ENCODE measurements around the gene ELAVL2. TPM values are rescaled to one million over a fixed set of nuclear protein-coding genes. Genes with fewer than 3 reads are reported as not detected.

Gene ELAVL2
- total RNA-seq, 1 experiment from 2014 or later: 16.8 TPM

DNA sequence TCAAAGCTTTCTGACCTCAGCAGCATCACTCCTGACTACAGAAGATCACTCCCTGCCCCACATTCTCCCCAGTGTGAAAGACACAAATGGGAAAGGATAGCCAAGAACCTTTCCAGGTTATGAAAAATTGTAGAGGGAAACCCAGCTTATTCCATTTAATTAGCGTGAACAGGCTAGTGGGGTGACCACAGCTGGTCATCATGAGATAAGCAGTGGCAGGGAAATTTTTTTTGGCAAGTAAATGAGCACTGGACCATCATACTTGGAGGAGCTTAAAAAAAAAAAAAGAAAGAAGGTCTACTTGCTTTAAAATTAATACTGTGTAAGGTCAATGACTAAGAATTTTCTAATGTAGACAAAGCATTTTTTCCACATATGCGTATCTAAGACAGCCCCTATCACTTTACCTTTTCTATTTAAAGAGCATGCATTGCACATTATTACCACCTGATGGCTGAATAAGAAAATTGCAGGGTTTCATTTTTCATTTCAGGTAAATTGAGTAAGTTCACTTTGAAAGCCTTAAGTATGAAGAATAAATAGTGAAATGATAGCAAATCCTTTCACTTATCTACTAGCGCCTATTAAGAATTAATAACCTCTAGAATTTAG is 123.6 kb downstream of the ELAVL2 start:
- Histone ChIP-seq H3K4me1 (ENCODE audit: insufficient read depth, low read length) (peaks cover 2% of the 10 kb centered on the region; the same call in 1 of the 2 replicates), H2BK5ac (ENCODE audit: insufficient read length, low read length) (no peak overlapping the region), H3K79me1 (ENCODE audit: insufficient read depth, low read depth, low read length, poor library complexity, severe bottlenecking) (peaks cover 2% of the 10 kb centered on the region), H2BK20ac (ENCODE audit: low read depth, low read length, poor library complexity, severe bottlenecking) (no peak overlapping the region), H3K27ac (ENCODE audit: insufficient read length, low read depth, low read length) (no peak overlapping the region), H3K18ac (ENCODE audit: insufficient read length, low read depth, low read length) (no peak overlapping the region), H3K9ac (ENCODE audit: extremely low read depth, insufficient read length, low read length) (no peak overlapping the region), H2AFZ (ENCODE audit: low read length) (no peak overlapping the region), H3K27me3 (ENCODE audit: insufficient read depth, low read length) (no peaks in the 10 kb centered on the region), H3K4me2 (ENCODE audit: insufficient read depth, insufficient read length, low read length) (no peak overlapping the region), H4K8ac (replicated peaks; ENCODE audit: insufficient read length, low read depth, low read length) (no peak overlapping the region), H3K79me2 (ENCODE audit: insufficient read depth, low read length) (no peaks in the 10 kb centered on the region; the same call in 1 of the 2 replicates), H3K4ac (ENCODE audit: low read depth, low read length) (no peak overlapping the region), H3K23me2 (ENCODE audit: insufficient read length, low read depth, low read length, poor library complexity, severe bottlenecking) (no peaks in the 10 kb centered on the region), H3T11ph (ENCODE audit: low read length) (no peak overlapping the region), H4K20me1 (ENCODE audit: control insufficient read depth, insufficient read depth, insufficient read length) (no peaks in the 10 kb centered on the region), H3K9me3 (ENCODE audit: control insufficient read depth, low read depth, low read length) (no peaks in the 10 kb centered on the region), H3K56ac (ENCODE audit: insufficient read length, low read depth, low read length) (no peak overlapping the region), H4K5ac (ENCODE audit: insufficient read length, low read depth, low read length) (no peak overlapping the region), H2BK12ac (ENCODE audit: insufficient read length, low read depth, low read length) (no peak overlapping the region), H4K91ac (ENCODE audit: insufficient read length, low read depth, low read length) (no peak overlapping the region), H2AK5ac (ENCODE audit: insufficient read length, low read length) (no peak overlapping the region), H2BK15ac (ENCODE audit: low read depth, low read length) (no peak overlapping the region), H3K23ac (ENCODE audit: insufficient read length, low read depth, low read length) (no peak overlapping the region), H2BK120ac (ENCODE audit: low read depth, low read length, poor library complexity, severe bottlenecking) (no peak overlapping the region), H3K14ac (ENCODE audit: insufficient read depth, low read length) (no peak overlapping the region)
- Mint-ChIP-seq H3K9me3 (no peaks in the 10 kb centered on the region), H3K4me1 (peaks cover 10 to 15% of the 10 kb centered on the region in 2 experiments), H3K4me3 (no peak overlapping the region), H3K36me3 (ENCODE audit: insufficient read depth in 1 of 3, low read depth in 3 of 3) (peaks cover 0 to 7% (median 1%) of the 10 kb centered on the region in 3 experiments; a peak in 3 of 7 replicates), H3K27me3 (ENCODE audit: low read depth) (no peaks in the 10 kb centered on the region), H3K27ac (no peak overlapping the region)
- DNase-seq: no peak
- TF ChIP-seq, protein P1, sequence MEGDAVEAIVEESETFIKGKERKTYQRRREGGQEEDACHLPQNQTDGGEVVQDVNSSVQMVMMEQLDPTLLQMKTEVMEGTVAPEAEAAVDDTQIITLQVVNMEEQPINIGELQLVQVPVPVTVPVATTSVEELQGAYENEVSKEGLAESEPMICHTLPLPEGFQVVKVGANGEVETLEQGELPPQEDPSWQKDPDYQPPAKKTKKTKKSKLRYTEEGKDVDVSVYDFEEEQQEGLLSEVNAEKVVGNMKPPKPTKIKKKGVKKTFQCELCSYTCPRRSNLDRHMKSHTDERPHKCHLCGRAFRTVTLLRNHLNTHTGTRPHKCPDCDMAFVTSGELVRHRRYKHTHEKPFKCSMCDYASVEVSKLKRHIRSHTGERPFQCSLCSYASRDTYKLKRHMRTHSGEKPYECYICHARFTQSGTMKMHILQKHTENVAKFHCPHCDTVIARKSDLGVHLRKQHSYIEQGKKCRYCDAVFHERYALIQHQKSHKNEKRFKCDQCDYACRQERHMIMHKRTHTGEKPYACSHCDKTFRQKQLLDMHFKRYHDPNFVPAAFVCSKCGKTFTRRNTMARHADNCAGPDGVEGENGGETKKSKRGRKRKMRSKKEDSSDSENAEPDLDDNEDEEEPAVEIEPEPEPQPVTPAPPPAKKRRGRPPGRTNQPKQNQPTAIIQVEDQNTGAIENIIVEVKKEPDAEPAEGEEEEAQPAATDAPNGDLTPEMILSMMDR (conservative IDR thresholded peaks at IDR 0.05): 0 out of 3 replicates have a peak, but pooled peaks have one; percentile 24
- no CpG with 5 or more reads among the region's 3 CpGs for WGBS (ENCODE audit: extremely low coverage, insufficient read length, low lambda C conversion rate)
